Stomach (tissue), 4 donors: ENCODE measurements around the gene GPBP1L1.

Experiments
- POLR2A ChIP-seq, 4 donors: fragments of 450-650 bp; IDR thresholded peaks; one replicate each; pipeline ENCODE4 v1.6.1; 2016; ENCODE audit warnings: antibody characterized with exemption in 4 of 4, control low read depth in 2 of 4, mild to moderate bottlenecking in 1 of 4, moderate library complexity in 1 of 4
- TF ChIP-seq, protein P1 (sequence below), 7 experiments: fragments of 450-650 bp in 4 of 7; fragments of 200-600 bp in 3 of 7; sonication (generic) in 3 of 7; IDR thresholded peaks; one replicate each; pipeline ENCODE4 v1.5.1; 2016 to 2019; ENCODE audit warnings: antibody characterized with exemption in 7 of 7, control low read depth in 2 of 7, mild to moderate bottlenecking in 1 of 7

DNA sequence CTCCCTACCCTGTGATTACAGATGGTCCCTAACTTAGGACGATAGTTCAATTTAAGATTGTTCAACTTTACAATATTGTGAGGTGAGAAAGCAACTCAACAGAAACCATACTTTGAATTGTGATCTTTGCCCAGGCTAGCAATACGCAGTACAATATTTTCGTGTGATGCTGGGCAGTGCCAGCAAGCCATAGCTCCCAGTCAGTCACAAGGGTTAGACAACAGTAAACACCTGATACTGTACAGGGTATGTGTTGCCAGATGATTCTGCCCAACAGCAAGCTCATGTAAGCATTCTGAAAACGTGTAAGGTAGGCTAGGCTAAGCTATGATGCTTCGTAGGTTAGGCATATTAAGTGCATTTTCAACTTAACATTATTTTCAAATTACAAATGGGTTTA lies 11.9 kb downstream of the GPBP1L1 start:
- TF ChIP-seq, protein P1, sequence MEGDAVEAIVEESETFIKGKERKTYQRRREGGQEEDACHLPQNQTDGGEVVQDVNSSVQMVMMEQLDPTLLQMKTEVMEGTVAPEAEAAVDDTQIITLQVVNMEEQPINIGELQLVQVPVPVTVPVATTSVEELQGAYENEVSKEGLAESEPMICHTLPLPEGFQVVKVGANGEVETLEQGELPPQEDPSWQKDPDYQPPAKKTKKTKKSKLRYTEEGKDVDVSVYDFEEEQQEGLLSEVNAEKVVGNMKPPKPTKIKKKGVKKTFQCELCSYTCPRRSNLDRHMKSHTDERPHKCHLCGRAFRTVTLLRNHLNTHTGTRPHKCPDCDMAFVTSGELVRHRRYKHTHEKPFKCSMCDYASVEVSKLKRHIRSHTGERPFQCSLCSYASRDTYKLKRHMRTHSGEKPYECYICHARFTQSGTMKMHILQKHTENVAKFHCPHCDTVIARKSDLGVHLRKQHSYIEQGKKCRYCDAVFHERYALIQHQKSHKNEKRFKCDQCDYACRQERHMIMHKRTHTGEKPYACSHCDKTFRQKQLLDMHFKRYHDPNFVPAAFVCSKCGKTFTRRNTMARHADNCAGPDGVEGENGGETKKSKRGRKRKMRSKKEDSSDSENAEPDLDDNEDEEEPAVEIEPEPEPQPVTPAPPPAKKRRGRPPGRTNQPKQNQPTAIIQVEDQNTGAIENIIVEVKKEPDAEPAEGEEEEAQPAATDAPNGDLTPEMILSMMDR (IDR thresholded peaks at IDR 0.05) = no peak
- TF ChIP-seq POLR2A (IDR thresholded peaks at IDR 0.05) = no peak
